ENCODE data around the gene GRPEL1. TPM values are rescaled to one million over a fixed set of nuclear protein-coding genes. Genes with fewer than 3 reads are reported as not detected.

Gene GRPEL1
- total RNA-seq, 1 donor from 2014 or later: 106 TPM

GRCh38 chr4:7055111-7055989 is 12.5 kb downstream of the GRPEL1 start:
- H3K4me1 Mint-ChIP-seq (ENCODE audit: low read depth): peaks cover 19% of the 10 kb centered on the region
- intact Hi-C loops (cut with micrococcal nuclease): no loop called here
- H3K36me3 Mint-ChIP-seq (ENCODE audit: low read depth): peaks cover 23% of the 10 kb centered on the region
- no peak overlapping the region for H3K27ac Mint-ChIP-seq
- no peak for DNase-seq (ENCODE audit: low spot score)
- no peak overlapping the region for H3K4me3 Mint-ChIP-seq
- H3K27me3 Mint-ChIP-seq (ENCODE audit: insufficient read depth): no peaks in the 10 kb centered on the region
- no peaks in the 10 kb centered on the region for H3K9me3 Mint-ChIP-seq

GRCh38 chr4:7054106-7054880 is 13.6 kb downstream of the GRPEL1 start:
- no peak for DNase-seq (ENCODE audit: low spot score)
- Mint-ChIP-seq H3K27ac (no peak overlapping the region), H3K36me3 (ENCODE audit: low read depth) (peaks cover 22% of the 10 kb centered on the region), H3K4me3 (no peak overlapping the region), H3K9me3 (no peaks in the 10 kb centered on the region), H3K4me1 (ENCODE audit: low read depth) (peaks cover 19% of the 10 kb centered on the region), H3K27me3 (ENCODE audit: insufficient read depth) (no peaks in the 10 kb centered on the region)
- intact Hi-C loops (cut with micrococcal nuclease): no loop called here

- no peak for DNase-seq (ENCODE audit: low spot score)
- intact Hi-C loops (cut with micrococcal nuclease): no loop called here
- Mint-ChIP-seq H3K36me3 (ENCODE audit: low read depth) (peaks cover 24% of the 10 kb centered on the region), H3K27ac (no peak overlapping the region), H3K27me3 (ENCODE audit: insufficient read depth) (no peaks in the 10 kb centered on the region), H3K9me3 (no peaks in the 10 kb centered on the region), H3K4me1 (ENCODE audit: low read depth) (peaks cover 23% of the 10 kb centered on the region), H3K4me3 (no peak overlapping the region)
Measured at GRCh38 chr4:7052923-7053715, 14.7 kb downstream of the GRPEL1 start.

- Mint-ChIP-seq H3K4me1 (ENCODE audit: low read depth) (peaks cover 21% of the 10 kb centered on the region), H3K27me3 (ENCODE audit: insufficient read depth) (no peaks in the 10 kb centered on the region), H3K27ac (no peak overlapping the region), H3K9me3 (no peaks in the 10 kb centered on the region), H3K4me3 (no peak overlapping the region), H3K36me3 (ENCODE audit: low read depth) (peaks cover 21% of the 10 kb centered on the region)
- DNase-seq (ENCODE audit: low spot score): no peak
- intact Hi-C loops (cut with micrococcal nuclease): no loop called here
Measured at GRCh38 chr4:7052313-7052712, 15.6 kb downstream of the GRPEL1 start.

- Mint-ChIP-seq H3K4me3 (no peak overlapping the region), H3K4me1 (ENCODE audit: low read depth) (peaks cover 25% of the 10 kb centered on the region), H3K36me3 (ENCODE audit: low read depth) (peaks cover 22% of the 10 kb centered on the region), H3K27ac (no peak overlapping the region), H3K9me3 (no peaks in the 10 kb centered on the region), H3K27me3 (ENCODE audit: insufficient read depth) (no peaks in the 10 kb centered on the region)
- intact Hi-C loops (cut with micrococcal nuclease): no loop called here
- DNase-seq (ENCODE audit: low spot score): no peak
Measured at GRCh38 chr4:7051905-7052304, 16.0 kb downstream of the GRPEL1 start.

- peaks cover 21% of the 10 kb centered on the region for H3K36me3 Mint-ChIP-seq (ENCODE audit: low read depth)
- H3K4me3 Mint-ChIP-seq: no peak overlapping the region
- no peaks in the 10 kb centered on the region for H3K9me3 Mint-ChIP-seq
- no peak overlapping the region for H3K27ac Mint-ChIP-seq
- H3K4me1 Mint-ChIP-seq (ENCODE audit: low read depth): peaks cover 33% of the 10 kb centered on the region
- no peak for DNase-seq (ENCODE audit: low spot score)
- intact Hi-C loops (cut with micrococcal nuclease): no loop called here
- no peaks in the 10 kb centered on the region for H3K27me3 Mint-ChIP-seq (ENCODE audit: insufficient read depth)
Measured at GRCh38 chr4:7051144-7051495, 16.7 kb downstream of the GRPEL1 start.

GRCh38 chr4:7050481-7051143 is 17.3 kb downstream of the GRPEL1 start:
- peaks cover 38% of the 10 kb centered on the region for H3K4me1 Mint-ChIP-seq (ENCODE audit: low read depth)
- H3K27ac Mint-ChIP-seq: no peak overlapping the region
- no peaks in the 10 kb centered on the region for H3K27me3 Mint-ChIP-seq (ENCODE audit: insufficient read depth)
- H3K4me3 Mint-ChIP-seq: no peak overlapping the region
- no peak for DNase-seq (ENCODE audit: low spot score)
- intact Hi-C loops (cut with micrococcal nuclease): no loop called here
- H3K9me3 Mint-ChIP-seq: no peaks in the 10 kb centered on the region
- H3K36me3 Mint-ChIP-seq (ENCODE audit: low read depth): peaks cover 21% of the 10 kb centered on the region

GRCh38 chr4:7049739-7050138 is 18.1 kb downstream of the GRPEL1 start:
- intact Hi-C loops (cut with micrococcal nuclease): no loop called here
- no peaks in the 10 kb centered on the region for H3K27me3 Mint-ChIP-seq (ENCODE audit: insufficient read depth)
- no peak overlapping the region for H3K4me3 Mint-ChIP-seq
- DNase-seq (ENCODE audit: low spot score): no peak
- H3K36me3 Mint-ChIP-seq (ENCODE audit: low read depth): peaks cover 17% of the 10 kb centered on the region
- peaks cover 46% of the 10 kb centered on the region for H3K4me1 Mint-ChIP-seq (ENCODE audit: low read depth)
- no peaks in the 10 kb centered on the region for H3K9me3 Mint-ChIP-seq
- no peak overlapping the region for H3K27ac Mint-ChIP-seq

GRCh38 chr4:7049295-7049694 is 18.6 kb downstream of the GRPEL1 start:
- Mint-ChIP-seq H3K27me3 (ENCODE audit: insufficient read depth) (no peaks in the 10 kb centered on the region), H3K4me1 (ENCODE audit: low read depth) (peaks cover 51% of the 10 kb centered on the region), H3K9me3 (no peaks in the 10 kb centered on the region), H3K4me3 (no peak overlapping the region), H3K36me3 (ENCODE audit: low read depth) (peaks cover 15% of the 10 kb centered on the region), H3K27ac (no peak overlapping the region)
- DNase-seq (ENCODE audit: low spot score): no peak
- intact Hi-C loops (cut with micrococcal nuclease): no loop called here

GRCh38 chr4:7048642-7049041 is 19.2 kb downstream of the GRPEL1 start:
- Mint-ChIP-seq H3K4me1 (ENCODE audit: low read depth) (peaks cover 51% of the 10 kb centered on the region), H3K4me3 (no peak overlapping the region), H3K9me3 (no peaks in the 10 kb centered on the region), H3K27ac (no peak overlapping the region), H3K36me3 (ENCODE audit: low read depth) (peaks cover 10% of the 10 kb centered on the region), H3K27me3 (ENCODE audit: insufficient read depth) (no peaks in the 10 kb centered on the region)
- intact Hi-C loops (cut with micrococcal nuclease): no loop called here
- DNase-seq (ENCODE audit: low spot score): no peak

- peaks cover 4% of the 10 kb centered on the region for H3K27me3 Mint-ChIP-seq (ENCODE audit: insufficient read depth)
- peaks cover 47% of the 10 kb centered on the region for H3K4me1 Mint-ChIP-seq (ENCODE audit: low read depth)
- H3K36me3 Mint-ChIP-seq (ENCODE audit: low read depth): peaks cover 10% of the 10 kb centered on the region
- no peak overlapping the region for H3K27ac Mint-ChIP-seq
- DNase-seq (ENCODE audit: low spot score): no peak
- intact Hi-C loops (cut with micrococcal nuclease): no loop called here
- H3K9me3 Mint-ChIP-seq: no peaks in the 10 kb centered on the region
- H3K4me3 Mint-ChIP-seq: peak overlapping the region; percentile 23
Measured at GRCh38 chr4:7046971-7047370, 20.9 kb downstream of the GRPEL1 start.
